ENCODE data around the gene STON1.
A peak's percentile ranks its signal among the peaks of the same experiment; 100 is the strongest.
"Not testable (repeated sequence)": the region's sequence is repeated elsewhere in the genome, so short reads cannot be mapped to it uniquely, and the experiment has no call there.

STON1 gene

GRCh38 chr2:48600204-48600813 lies 70.4 kb downstream of the STON1 start:
- no peak overlapping the region for H3K27ac ChIP-seq
- TF ChIP-seq, protein P1, sequence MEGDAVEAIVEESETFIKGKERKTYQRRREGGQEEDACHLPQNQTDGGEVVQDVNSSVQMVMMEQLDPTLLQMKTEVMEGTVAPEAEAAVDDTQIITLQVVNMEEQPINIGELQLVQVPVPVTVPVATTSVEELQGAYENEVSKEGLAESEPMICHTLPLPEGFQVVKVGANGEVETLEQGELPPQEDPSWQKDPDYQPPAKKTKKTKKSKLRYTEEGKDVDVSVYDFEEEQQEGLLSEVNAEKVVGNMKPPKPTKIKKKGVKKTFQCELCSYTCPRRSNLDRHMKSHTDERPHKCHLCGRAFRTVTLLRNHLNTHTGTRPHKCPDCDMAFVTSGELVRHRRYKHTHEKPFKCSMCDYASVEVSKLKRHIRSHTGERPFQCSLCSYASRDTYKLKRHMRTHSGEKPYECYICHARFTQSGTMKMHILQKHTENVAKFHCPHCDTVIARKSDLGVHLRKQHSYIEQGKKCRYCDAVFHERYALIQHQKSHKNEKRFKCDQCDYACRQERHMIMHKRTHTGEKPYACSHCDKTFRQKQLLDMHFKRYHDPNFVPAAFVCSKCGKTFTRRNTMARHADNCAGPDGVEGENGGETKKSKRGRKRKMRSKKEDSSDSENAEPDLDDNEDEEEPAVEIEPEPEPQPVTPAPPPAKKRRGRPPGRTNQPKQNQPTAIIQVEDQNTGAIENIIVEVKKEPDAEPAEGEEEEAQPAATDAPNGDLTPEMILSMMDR (IDR thresholded peaks at IDR 0.05) = peak; percentile 61
- no peak overlapping the region for H3K4me3 ChIP-seq
- DNase-seq (ENCODE audit: low spot score) = no peak

- no peak for DNase-seq (ENCODE audit: low spot score)
- TF ChIP-seq, protein P1 (IDR thresholded peaks at IDR 0.05) = no peak
- no peak overlapping the region for H3K27ac ChIP-seq
- H3K4me3 ChIP-seq = no peak overlapping the region
Observed at GRCh38 chr2:48600917-48601316, 71.0 kb downstream of the STON1 start.

GRCh38 chr2:48601349-48601748 lies 71.4 kb downstream of the STON1 start:
- Histone ChIP-seq H3K4me3 (no peak overlapping the region), H3K27ac (no peak overlapping the region)
- TF ChIP-seq, protein P1 (IDR thresholded peaks at IDR 0.05) = no peak
- DNase-seq (ENCODE audit: low spot score) = no peak

DNA sequence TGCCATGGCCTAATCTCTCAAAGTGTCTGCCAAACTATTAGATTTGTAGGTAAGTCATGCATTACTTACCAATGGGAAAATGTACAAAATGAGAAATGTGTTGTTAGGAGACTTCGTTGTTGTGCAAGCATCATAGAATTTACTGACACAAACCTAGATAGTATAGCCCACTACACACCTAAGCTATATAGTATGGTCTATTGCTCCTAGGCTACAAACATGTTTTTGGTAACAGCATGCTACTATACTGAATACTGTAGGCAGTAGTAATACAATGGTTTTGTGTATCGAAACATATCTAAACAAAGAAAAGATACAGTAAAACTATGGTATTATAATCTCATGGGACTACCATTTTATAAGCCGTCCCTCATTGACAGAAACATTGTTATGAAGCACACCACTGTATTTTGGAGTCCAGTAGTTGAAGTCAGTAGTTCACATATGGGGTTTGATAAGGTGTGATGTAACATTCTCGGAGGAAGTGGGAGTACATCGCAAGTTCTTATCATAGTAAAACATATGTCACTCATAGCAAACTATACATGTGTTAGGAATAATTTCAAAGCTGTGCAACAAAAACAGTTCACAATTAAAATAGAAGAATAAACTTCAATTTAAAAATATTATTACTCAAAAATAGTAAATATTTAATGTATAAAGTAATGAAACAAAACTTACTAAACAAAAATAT lies 75.7 kb downstream of the STON1 start:
- no peak overlapping the region for H3K27ac ChIP-seq
- H3K4me3 ChIP-seq = no peak overlapping the region
- TF ChIP-seq, protein P1 (IDR thresholded peaks at IDR 0.05) = no peak
- DNase-seq (ENCODE audit: low spot score) = no peak

GRCh38 chr2:48607307-48608014 lies 77.5 kb downstream of the STON1 start:
- Histone ChIP-seq H3K27ac (no peak overlapping the region), H3K4me3 (no peak overlapping the region)
- TF ChIP-seq, protein P1 (IDR thresholded peaks at IDR 0.05) = no peak
- no peak for DNase-seq (ENCODE audit: low spot score)

- DNase-seq (ENCODE audit: low spot score) = no peak
- TF ChIP-seq, protein P1 (IDR thresholded peaks at IDR 0.05) = no peak
- H3K4me3 ChIP-seq = no peak overlapping the region
- no peak overlapping the region for H3K27ac ChIP-seq
Observed at GRCh38 chr2:48613211-48613610, 83.3 kb downstream of the STON1 start.

DNA sequence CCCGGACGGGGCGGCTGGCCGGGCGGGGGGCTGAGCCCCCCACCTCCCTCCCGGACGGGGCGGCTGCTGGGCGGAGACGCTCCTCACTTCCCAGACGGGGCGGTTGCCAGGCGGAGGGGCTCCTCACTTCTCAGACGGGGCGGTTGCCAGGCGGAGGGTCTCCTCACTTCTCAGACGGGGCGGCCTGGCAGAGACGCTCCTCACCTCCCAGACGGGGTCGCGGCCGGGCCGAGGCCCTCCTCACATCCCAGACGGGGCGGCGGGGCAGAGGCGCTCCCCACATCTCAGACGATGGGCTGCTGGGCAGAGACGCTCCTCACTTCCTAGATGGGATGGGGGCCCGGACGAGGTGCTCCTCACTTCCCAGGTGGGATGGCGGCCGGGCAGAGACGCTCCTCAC lies 84.6 kb downstream of the STON1 start:
- H3K4me3 ChIP-seq; H3K27ac ChIP-seq; DNase-seq (ENCODE audit: low spot score): not testable (repeated sequence)
